IMR-90 (cell line): ENCODE measurements around the gene SRC. TPM values are rescaled to one million over a fixed set of nuclear protein-coding genes. Genes with fewer than 3 reads are reported as not detected.
A peak's percentile ranks its signal among the peaks of the same experiment; 100 is the strongest.

Source experiments
- ATAC-seq: fragments of 200-7000 bp; cut with Tn5 transposase; 2 replicates; pipeline ENCODE4 v1.9.1; 2020; ENCODE audit warnings: low read depth, mild to moderate bottlenecking, moderate library complexity
- BruUV-seq: library from RNA; stranded (reverse); fragments of 400-500 nt; replicated peaks from 2 replicates; lab custom pipeline; 2021; lab: Mats Ljungman, UMichigan
- CTCF ChIA-PET: fragments of 300-600 bp; formaldehyde crosslinking; extraction: SDS; loops from one replicate; lab custom pipeline; 2021; ENCODE audit warnings: antibody characterized with exemption; lab: Yijun Ruan, JAX
- POLR2A ChIA-PET: fragments of 300-600 bp; sonication (Branson Sonifier 250); formaldehyde crosslinking; loops from one replicate; lab custom pipeline; 2022; ENCODE audit warnings: antibody characterized with exemption; ENCODE audit not compliant: unreplicated experiment; lab: Charles Lee
- DNase-seq: peaks from one replicate; pipeline ENCODE4 v3.0.0; 2013
- H2AFZ ChIP-seq: replicated peaks from 2 replicates; pipeline ENCODE3; 2013; ENCODE audit warnings: low read length, mild to moderate bottlenecking; ENCODE audit not compliant: poor library complexity
- H2AK5ac ChIP-seq: 2 replicates; pipeline ENCODE4 v1.6.1; 2013; ENCODE audit warnings: low read depth, low read length, inconsistent platforms
- H2AK9ac ChIP-seq: replicated peaks from 2 replicates; pipeline ENCODE3; 2013; ENCODE audit warnings: mild to moderate bottlenecking, low read depth, low read length, moderate library complexity; ENCODE audit not compliant: poor library complexity
- H2BK120ac ChIP-seq: 2 replicates; pipeline ENCODE4 v1.6.1; 2013; ENCODE audit warnings: low read depth, low read length, inconsistent platforms
- H2BK15ac ChIP-seq: 3 replicates; pipeline ENCODE4 v1.6.1; 2013; ENCODE audit warnings: low read depth, low read length, inconsistent platforms
- H2BK20ac ChIP-seq: 2 replicates; pipeline ENCODE4 v1.6.1; 2013; ENCODE audit warnings: low read depth, mild to moderate bottlenecking, inconsistent platforms, low read length, moderate library complexity
- H2BK5ac ChIP-seq: 2 replicates; pipeline ENCODE4 v1.6.1; 2013; ENCODE audit warnings: mild to moderate bottlenecking, low read depth, low read length, inconsistent platforms; ENCODE audit not compliant: poor library complexity, severe bottlenecking
- H3K14ac ChIP-seq: replicated peaks from 2 replicates; pipeline ENCODE4 v1.6.1; 2013; ENCODE audit warnings: low read depth, low read length, inconsistent platforms
- H3K18ac ChIP-seq: 2 replicates; pipeline ENCODE4 v1.6.1; 2013; ENCODE audit warnings: low read depth, low read length, control low read depth
- H3K23ac ChIP-seq: 2 replicates; pipeline ENCODE4 v1.6.1; 2013; ENCODE audit warnings: low read depth, low read length, inconsistent platforms
- H3K27ac ChIP-seq: 2 replicates; pipeline ENCODE4 v1.5.1; 2013; ENCODE audit warnings: mild to moderate bottlenecking, control low read depth, low read length; ENCODE audit not compliant: insufficient read depth
- H3K27me3 ChIP-seq: 2 replicates; pipeline ENCODE4 v1.6.1; 2013; ENCODE audit warnings: low read length; ENCODE audit not compliant: control insufficient read depth, insufficient read depth
- H3K36me3 ChIP-seq: 2 replicates; pipeline ENCODE4 v1.6.1; 2013; ENCODE audit warnings: low read length, mixed read lengths; ENCODE audit not compliant: control insufficient read depth, insufficient read depth
- H3K4ac ChIP-seq: 2 replicates; pipeline ENCODE4 v1.6.1; 2013; ENCODE audit warnings: low read depth, low read length, inconsistent platforms
- H3K4me1 ChIP-seq: 2 replicates; pipeline ENCODE4 v1.6.1; 2013; ENCODE audit warnings: low read length, mixed read lengths; ENCODE audit not compliant: control insufficient read depth, insufficient read depth
- H3K4me2 ChIP-seq: 2 replicates; pipeline ENCODE4 v1.6.1; 2013; ENCODE audit warnings: low read depth, mild to moderate bottlenecking, control low read depth, low read length, moderate library complexity
- H3K4me3 ChIP-seq: 2 replicates; pipeline ENCODE4 v1.5.1; 2013; ENCODE audit warnings: low read depth, mild to moderate bottlenecking, control low read depth, low read length, moderate library complexity; ENCODE audit not compliant: insufficient read depth
- H3K56ac ChIP-seq: 2 replicates; pipeline ENCODE4 v1.6.1; 2013; ENCODE audit warnings: low read length, inconsistent platforms; ENCODE audit not compliant: insufficient read depth; ENCODE audit errors: extremely low read depth
- H3K79me1 ChIP-seq, 2 experiments: 2 replicates each; pipeline ENCODE4 v1.6.1; 2013; ENCODE audit warnings: low read length in 2 of 2, inconsistent platforms in 1 of 2, low read depth in 1 of 2
- H3K9ac ChIP-seq: 2 replicates; pipeline ENCODE4 v1.6.1; 2013; ENCODE audit warnings: low read depth, low read length, control low read depth
- H3K9me1 ChIP-seq: 2 replicates; pipeline ENCODE4 v1.6.1; 2013; ENCODE audit warnings: low read length, inconsistent platforms; ENCODE audit not compliant: insufficient read depth
- H3K9me3 ChIP-seq: 2 replicates; pipeline ENCODE4 v1.6.1; 2013; ENCODE audit warnings: low read length; ENCODE audit not compliant: control insufficient read depth, insufficient read depth
- H4K20me1 ChIP-seq: 2 replicates; pipeline ENCODE4 v1.6.1; 2013; ENCODE audit warnings: low read length, inconsistent platforms; ENCODE audit not compliant: insufficient read depth
- H4K5ac ChIP-seq: 2 replicates; pipeline ENCODE4 v1.6.1; 2013; ENCODE audit warnings: mild to moderate bottlenecking, low read depth, low read length, control low read depth
- H4K8ac ChIP-seq, 2 experiments: 2 replicates each; pipeline ENCODE4 v1.6.1; 2013; ENCODE audit warnings: low read depth in 2 of 2, low read length in 2 of 2, control low read depth in 1 of 2, inconsistent platforms in 1 of 2
- H4K91ac ChIP-seq: 2 replicates; pipeline ENCODE4 v1.6.1; 2013; ENCODE audit warnings: low read depth, low read length, inconsistent platforms; ENCODE audit not compliant: insufficient read depth
- ELK1 ChIP-seq: fragments of 150-350 bp; IDR thresholded peaks from 2 replicates; pipeline ENCODE4 v1.6.1; 2016; ENCODE audit warnings: low read depth, mild to moderate bottlenecking, low read length, moderate library complexity, borderline replicate concordance
- MAFK ChIP-seq: IDR thresholded peaks from 2 replicates; pipeline ENCODE4 v1.6.1; 2012; ENCODE audit warnings: low read depth, low read length, improper control_type of control experiment
- MAZ ChIP-seq: IDR thresholded peaks from 2 replicates; pipeline ENCODE4 v1.6.1; 2012; ENCODE audit warnings: low read depth, mild to moderate bottlenecking, low read length, improper control_type of control experiment, moderate library complexity, borderline replicate concordance
- RAD21 ChIP-seq: IDR thresholded peaks from 2 replicates; pipeline ENCODE4 v1.6.1; 2012; ENCODE audit warnings: low read length, improper control_type of control experiment
- USF2 ChIP-seq: fragments of 150-350 bp; IDR thresholded peaks from 2 replicates; pipeline ENCODE4 v1.6.1; 2017; ENCODE audit warnings: mild to moderate bottlenecking, antibody characterized with exemption, low read length, low read depth
- WGBS, 2 experiments: methylation state at CpG; one replicate each; pipeline versions ENCODE4 v1.1.5 to v1.1.7; 2013; ENCODE audit warnings: missing lambda C conversion rate in 2 of 2; ENCODE audit not compliant: insufficient read length in 1 of 2; ENCODE audit errors: extremely low coverage in 2 of 2; 5-methylcytosine and 5-hydroxymethylcytosine counted together
- dilution Hi-C: fragments of 300-500 bp; cut with HindIII; formaldehyde crosslinking; loops from one replicate; pipeline ENCODE4 v1.14.3; 2018; ENCODE audit warnings: low sequenced_read_pairs; ENCODE audit not compliant: unreplicated experiment
- in situ Hi-C: fragments of 300-500 bp; cut with MboI; formaldehyde crosslinking; loops from 3 replicates; pipeline ENCODE4 v1.14.3; 2019; ENCODE audit warnings: low sequenced_read_pairs, inconsistent platforms, mixed read lengths
- intact Hi-C: fragments of 100-400 bp; cut with micrococcal nuclease; formaldehyde crosslinking; loops from 2 replicates; pipeline ENCODE4 v1.10.0; 2022
- polyA plus RNA-seq, 3 experiments: library from polyadenylated mRNA; depleted of rRNA; stranded (reverse); fragments of >200 nt; gene quantifications; 2 replicates each; pipeline ENCODE4 v1.2.3, GENCODE V29; 2012; ENCODE audit warnings: low replicate concordance in 1 of 3
- total RNA-seq: library from RNA; depleted of rRNA; stranded (reverse); fragments of >200 nt; gene quantifications from 2 replicates; pipeline ENCODE4 v1.2.3, GENCODE V29; 2012

The SRC gene
- total and polyA plus RNA-seq, 2 of the 4 experiments (the other 2 are of a cell fraction), result 7.0 to 24.2 TPM

GRCh38 chr20:37426106-37426505 lies 80.2 kb downstream of the SRC start:
- Histone ChIP-seq H4K20me1 (no peaks in the 10 kb centered on the region), H3K4me3 (no peak overlapping the region), H3K9me3 (no peaks in the 10 kb centered on the region), H2AK5ac (no peak overlapping the region), H3K27ac (no peak overlapping the region), H3K36me3 (no peaks in the 10 kb centered on the region), H3K79me1 (no peaks in the 10 kb centered on the region), H2BK120ac (no peak overlapping the region), H2BK5ac (no peak overlapping the region), H2AK9ac (no peak overlapping the region), H4K91ac (no peak overlapping the region), H2BK20ac (no peak overlapping the region), H3K9me1 (no peaks in the 10 kb centered on the region), H3K23ac (no peak overlapping the region), H3K56ac (no peak overlapping the region), H3K27me3 (peaks cover 87% of the 10 kb centered on the region), H2BK15ac (no peak overlapping the region), H3K18ac (no peak overlapping the region), H4K5ac (no peak overlapping the region), H3K4me1 (no peaks in the 10 kb centered on the region), H3K4ac (no peak overlapping the region), H4K8ac (no peak overlapping the region), H3K14ac (no peak overlapping the region), H2AFZ (peak overlapping the region; percentile 24), H3K9ac (no peak overlapping the region), H3K4me2 (no peak overlapping the region)
- DNase-seq (no peak), ATAC-seq (no peak)
- dilution Hi-C loops (no loop called here), in situ Hi-C loops (no loop called here), intact Hi-C loops (no loop called here)
- ChIA-PET POLR2A (no interaction called here), CTCF (no interaction called here)
- TF ChIP-seq USF2, result no peak
- TF ChIP-seq RAD21, result no peak
- no peak for TF ChIP-seq MAFK
- no peak for TF ChIP-seq ELK1
- no peak for TF ChIP-seq MAZ
- BruUV-seq, result no TSS peak
- 58% methylated on average over 9 of the region's 18 CpGs; no CpG with 5 or more reads in 1 of the 2 experiments for WGBS, 2 experiments
